Hematopoietic multipotent progenitor cell treated with erythropoietin and hydrocortisone succinate and interleukin-3 and kit ligand, for 8 days (in vitro differentiated cells): ENCODE measurements around the gene PARVG.

Source experiments
- DNase-seq: peaks from one replicate; pipeline ENCODE4 v3.0.0-alpha.2; 2015

The PARVG gene

DNA sequence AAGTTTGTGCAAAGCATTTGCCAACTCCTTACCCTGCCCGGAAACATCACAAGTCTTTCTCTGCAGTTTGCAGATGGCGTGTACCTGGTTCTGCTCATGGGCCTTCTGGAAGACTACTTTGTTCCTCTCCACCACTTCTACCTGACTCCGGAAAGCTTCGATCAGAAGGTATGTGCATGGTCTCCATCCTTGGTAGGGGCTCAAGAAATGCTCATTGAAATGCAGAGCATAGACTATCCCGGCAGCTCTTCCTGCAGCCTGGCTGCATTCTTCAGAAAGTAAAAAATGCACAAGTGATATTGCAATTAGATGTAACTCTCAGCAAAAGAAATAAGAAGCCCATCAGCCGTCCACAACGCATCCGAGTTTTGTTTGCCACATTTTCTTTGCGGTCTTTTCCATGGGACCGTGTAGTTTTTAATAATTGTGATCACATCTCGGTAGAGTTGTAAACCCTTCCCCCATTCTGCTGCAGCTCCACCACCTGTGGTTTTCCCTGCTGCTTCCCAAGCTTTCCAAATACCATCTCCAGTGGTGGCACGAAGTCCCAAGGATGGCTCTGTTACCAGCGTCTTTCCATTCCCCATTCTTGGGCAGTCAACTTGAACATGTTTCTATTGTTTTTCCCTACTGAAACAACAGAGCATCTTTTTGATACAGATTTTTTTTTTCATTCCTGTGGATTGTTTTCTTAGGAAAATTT lies 22.7 kb upstream of the PARVG start:
- DNase-seq: no peak

DNA sequence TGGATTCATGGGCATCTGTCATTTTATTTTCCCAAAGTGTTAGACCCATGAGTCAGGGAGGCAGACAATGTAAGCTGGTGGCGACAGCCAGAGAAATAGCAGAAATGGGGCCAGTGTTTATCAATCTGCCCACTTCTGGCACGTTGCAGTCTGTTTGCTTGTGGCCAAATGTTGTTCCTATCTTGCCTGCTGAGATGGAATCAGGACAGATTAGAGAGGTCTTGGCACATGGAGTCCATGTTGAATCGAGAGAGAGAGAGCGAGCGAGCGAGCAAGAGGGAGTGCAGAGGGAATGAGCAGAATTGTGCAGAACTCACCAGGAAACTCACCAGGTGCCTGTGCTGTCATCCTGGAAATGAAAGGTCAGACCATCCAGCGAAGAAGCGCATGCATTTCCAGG lies 21.9 kb upstream of the PARVG start:
- DNase-seq: no peak

GRCh38 chr22:44159221-44159620 lies 21.5 kb upstream of the PARVG start:
- DNase-seq: no peak

GRCh38 chr22:44159811-44160210 lies 20.9 kb upstream of the PARVG start:
- DNase-seq: no peak

DNA sequence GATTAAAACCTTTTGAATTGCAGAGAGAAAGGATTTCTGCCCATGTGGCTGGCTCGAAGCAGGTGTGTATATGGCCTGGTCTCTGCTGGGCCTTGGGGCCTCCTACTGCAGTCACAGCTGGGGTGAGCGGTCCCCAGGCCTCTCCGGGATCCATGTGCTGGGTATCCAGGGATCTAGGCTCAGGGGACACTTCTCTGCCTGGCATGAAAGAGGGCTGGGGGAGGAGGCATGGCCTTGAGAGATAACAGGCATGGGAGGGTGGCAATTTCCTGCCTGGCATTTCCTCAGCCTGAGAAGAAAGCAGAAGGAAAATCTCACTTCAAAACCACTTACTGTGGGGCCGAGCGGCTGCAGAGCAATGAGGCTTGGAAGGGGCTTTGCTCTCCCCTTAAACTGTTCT lies 20.3 kb upstream of the PARVG start:
- DNase-seq: peak; percentile 38

- DNase-seq: no peak
Observed at GRCh38 chr22:44161673-44162072, 19.1 kb upstream of the PARVG start.

GRCh38 chr22:44162960-44163359 lies 17.8 kb upstream of the PARVG start:
- DNase-seq: no peak

DNA sequence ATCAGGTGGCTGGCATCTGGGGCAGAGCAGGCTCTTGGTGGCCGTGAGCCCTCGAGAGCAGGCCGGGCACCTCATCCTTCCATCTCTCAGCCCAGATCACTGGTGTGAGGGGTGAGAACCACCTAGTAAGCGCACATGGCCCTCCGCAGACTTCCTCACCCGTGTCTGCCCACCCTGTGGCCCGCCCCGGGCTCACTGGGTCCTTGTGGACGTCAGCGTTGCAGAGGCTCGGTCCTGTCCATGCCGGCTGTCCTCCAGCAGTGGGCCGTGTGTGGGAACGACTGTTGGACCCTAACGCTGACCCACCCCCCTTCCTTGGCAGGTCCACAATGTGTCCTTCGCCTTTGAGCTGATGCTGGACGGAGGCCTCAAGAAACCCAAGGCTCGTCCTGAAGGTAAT lies 17.2 kb upstream of the PARVG start:
- DNase-seq: no peak

DNA sequence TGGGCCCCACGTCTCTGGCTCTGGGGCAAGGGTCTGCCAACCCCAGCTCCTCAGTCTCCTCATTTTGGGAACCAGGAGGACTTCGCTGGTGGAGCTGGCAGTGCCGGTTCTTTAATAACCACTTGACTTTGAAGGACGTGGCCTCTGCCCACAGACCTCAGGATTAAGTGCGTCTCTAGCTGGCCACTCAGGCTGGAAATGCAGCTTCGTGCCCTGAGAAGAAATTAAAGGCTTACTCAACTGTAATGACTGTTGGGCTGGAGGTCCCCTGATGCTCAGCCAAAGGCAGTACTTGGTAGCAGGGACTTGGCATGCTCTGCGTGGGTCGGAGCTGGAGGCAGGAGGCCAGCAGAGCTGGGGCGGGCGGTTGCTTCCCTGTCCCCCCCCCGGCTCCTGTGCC lies 16.7 kb upstream of the PARVG start:
- DNase-seq: no peak

- no peak for DNase-seq
Observed at GRCh38 chr22:44165286-44165874, 15.3 kb upstream of the PARVG start.

DNA sequence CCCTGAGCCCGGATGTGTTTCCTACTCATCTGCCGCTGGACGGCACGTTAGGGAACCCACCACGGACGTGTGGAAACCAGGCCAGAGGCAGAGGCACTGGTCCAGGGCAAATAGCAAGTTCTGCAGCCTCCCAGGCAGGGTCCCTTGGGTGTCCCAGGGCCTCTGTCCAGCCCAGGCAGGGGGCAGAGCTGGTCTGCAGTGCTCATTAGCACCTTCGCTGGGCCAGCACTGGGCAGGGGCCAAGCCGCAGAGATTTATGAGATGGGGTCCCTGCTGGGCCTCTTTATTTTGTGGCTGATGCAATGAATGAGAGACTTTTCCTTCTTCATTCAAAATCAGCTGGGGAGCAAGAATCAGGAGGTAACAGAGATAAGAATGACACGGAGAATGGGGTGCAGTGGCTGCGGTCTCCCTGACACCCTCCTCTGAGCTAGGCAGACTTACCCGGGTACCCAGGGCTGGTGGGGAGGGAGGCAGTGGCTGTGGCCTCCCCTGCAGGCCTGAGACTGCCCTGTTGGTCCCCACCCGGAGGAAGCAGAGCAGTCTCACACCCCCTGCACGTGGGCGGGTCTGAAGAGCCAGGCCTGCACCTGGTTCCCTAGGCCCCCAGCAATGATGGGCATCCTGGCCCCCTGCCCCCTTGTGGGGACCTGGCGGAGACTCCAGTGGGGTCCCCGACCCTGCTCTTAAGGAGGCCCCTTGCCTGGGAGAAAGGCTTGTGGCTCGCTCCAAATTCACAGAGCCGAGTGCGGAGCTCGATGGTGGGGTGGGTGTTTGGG lies 14.0 kb upstream of the PARVG start:
- no peak for DNase-seq

DNA sequence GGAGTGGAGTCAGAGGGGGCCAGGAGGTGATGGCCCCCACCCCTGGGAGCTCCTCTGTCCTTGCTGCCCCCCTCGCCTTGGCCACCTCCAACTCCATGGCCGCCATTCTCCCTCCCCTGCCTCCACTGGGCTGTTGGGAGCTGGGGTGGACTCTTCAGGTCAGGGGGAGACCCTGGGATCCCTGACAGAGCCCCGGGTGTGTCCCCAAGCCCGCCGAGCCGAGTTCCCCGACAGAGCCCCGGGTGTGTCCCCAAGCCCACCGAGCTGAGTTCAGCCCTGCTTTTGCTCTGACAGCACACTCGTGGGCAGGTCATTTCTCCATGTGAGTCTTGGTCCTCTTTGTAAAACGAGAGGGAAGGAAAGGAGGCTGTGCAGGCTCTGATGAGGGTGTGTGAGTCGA lies 13.2 kb upstream of the PARVG start:
- no peak for DNase-seq

- no peak for DNase-seq
Observed at GRCh38 chr22:44168206-44168605, 12.5 kb upstream of the PARVG start.

DNA sequence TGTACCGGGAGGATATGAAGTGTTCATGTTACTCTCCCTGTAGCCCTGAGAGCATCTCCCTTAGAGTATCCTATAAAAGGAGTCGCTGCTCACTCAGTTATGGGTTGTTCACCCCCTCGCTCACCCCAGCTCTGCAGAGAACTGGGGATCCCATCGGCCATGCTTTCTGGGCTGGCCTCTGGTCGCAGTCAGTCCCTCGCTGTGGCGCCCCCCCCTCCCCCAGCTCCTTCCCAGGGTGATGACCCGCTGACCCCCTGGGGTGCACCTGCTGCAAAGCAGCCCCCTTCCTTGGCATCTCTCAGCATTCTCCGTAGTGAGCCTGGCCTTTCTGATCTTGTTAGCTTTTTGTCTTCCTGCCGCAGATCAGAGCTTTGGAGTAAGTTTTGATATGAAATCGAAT lies 10.3 kb upstream of the PARVG start:
- no peak for DNase-seq

- DNase-seq: no peak
Observed at GRCh38 chr22:44171561-44171960, 9.2 kb upstream of the PARVG start.

- peak; percentile 24 for DNase-seq
Observed at GRCh38 chr22:44172370-44173108, 8.2 kb upstream of the PARVG start.

DNA sequence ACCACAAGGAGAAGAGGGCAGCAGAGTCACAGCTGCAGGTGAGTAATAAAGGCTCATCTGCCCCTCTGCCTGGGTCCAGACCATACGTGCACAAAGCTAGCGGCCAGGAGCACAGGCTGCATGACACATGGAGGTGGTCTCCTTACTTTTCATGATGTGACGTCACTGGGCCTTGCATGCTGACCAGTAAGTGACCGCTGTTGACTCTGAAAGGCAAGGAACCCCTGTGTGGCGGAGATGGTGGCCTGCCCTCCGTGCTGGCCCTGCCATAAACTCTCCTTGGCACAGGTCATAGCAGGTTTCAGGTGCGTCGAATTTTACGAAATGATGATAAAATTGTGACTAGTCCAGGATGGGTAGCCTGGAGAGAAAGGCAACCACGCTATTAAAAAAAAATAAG lies 7.6 kb upstream of the PARVG start:
- no peak for DNase-seq

DNA sequence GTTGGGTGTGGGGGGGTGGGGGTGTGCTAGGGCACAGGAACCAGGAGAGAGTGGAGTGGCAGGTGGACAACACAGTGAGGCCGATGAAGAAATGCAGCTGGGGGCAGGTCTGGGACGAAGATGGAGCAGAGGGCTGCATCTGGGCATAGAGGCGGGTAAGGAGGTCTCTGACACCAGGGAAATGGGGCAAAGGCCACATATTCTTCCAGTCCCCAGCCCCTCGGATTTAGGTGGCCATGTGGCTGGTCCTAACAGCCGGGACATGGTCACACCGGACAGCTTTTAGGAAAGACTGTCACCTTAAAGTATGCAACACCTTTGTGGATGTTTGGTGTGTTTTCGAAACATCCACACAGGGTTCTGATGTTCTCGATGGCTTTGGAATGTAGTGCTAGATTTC lies 5.0 kb upstream of the PARVG start:
- no peak for DNase-seq

DNA sequence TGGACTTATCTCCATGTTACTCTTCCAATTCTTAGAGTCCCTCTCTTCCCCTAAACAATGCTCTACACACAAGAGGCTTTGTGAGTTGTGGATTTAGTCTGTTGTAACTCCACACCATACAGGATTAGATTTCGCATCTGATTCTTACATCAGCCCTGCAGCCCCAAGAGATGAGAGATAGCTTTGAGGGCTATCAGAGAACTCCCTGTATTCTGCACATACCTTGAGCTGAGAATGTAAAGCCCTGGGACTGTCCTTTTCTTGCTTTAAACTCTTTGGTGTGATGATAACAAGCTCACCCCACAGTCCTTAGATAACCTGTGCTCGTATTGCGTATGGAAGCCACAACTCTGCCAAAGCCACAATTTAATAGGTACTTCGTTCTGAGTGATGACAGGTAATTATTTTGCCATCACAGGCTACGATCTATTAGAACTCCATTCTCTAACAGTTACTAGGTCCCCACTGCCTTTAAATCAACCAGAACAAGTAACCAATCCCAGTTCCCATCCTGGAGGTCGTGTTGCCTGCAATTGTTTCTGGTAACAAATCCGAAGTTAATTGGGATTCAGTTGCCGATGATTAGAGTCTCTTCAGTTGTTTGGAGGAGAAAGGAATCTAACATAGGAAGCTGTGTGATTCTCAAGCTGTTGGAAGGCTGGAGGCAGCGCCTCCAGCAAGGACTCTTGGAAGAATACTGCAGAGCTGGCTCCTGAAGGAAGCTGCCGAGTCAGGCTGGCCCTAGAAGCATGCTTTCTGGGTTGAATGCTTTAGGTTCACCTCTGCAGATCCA lies 1.3 kb upstream of the PARVG start:
- no peak for DNase-seq

GRCh38 chr22:44179989-44180705 lies 578 bp upstream of the PARVG start:
- no peak for DNase-seq

- DNase-seq: peak; percentile 8
Observed at GRCh38 chr22:44181033-44181911, 547 bp downstream of the PARVG start.
